DMS53 (cell line): Measurements from ENCODE around the gene SLA2.
"Not testable (repeated sequence)": the region's sequence is repeated elsewhere in the genome, so short reads cannot be mapped to it uniquely, and the experiment has no call there.

ENCODE experiments used
- DNase-seq: peaks from one replicate; lab custom pipeline; 2025; lab: John Stamatoyannopoulos, UW

Gene SLA2, protein sequence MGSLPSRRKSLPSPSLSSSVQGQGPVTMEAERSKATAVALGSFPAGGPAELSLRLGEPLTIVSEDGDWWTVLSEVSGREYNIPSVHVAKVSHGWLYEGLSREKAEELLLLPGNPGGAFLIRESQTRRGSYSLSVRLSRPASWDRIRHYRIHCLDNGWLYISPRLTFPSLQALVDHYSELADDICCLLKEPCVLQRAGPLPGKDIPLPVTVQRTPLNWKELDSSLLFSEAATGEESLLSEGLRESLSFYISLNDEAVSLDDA

DNA sequence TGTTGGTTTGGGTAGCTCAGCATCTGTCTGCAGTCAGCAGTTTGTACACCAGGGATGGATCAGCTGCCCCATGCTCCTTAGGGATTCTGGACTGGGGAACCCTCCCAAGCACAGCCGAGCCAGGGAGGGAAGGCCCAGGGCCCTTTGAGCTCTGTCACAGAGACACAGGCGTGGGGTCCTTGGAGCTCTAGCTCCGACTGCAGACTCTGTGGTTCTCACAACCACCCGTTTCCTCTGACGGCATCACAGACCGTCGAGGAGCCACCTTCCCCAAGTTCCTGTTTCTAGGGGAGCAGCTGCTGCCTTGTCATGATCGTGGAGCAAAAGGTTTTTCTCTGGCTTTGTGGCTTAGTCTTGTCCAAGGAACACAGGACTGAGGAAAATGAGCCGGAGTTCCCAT, at the start of gene SLA2:
SLA2 (minus strand) TSS at position 199 of the 400 bp plus-strand sequence. CDS start 4,861 bp downstream, outside the sequence.
- no peak for DNase-seq

DNA sequence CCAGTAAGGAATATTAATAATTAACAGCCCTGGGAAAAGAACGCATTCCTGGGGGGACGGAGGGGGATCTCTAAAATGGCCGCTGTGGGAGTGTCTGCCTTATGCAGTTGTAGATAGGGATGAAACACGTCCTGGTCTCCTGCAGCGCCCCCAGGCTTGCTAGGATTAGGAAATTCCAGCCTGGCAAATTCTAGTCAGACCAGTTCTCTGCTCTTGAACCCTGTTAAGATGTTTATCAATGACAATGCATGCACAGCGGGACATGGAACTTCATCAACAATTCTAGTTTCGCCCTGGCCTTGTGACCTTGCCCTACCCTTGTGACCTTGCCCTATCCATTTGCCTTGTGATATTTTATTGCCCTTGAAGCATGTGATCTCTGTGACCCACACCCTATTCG, 49.5 kb upstream of the SLA2 start:
- not testable (repeated sequence) for DNase-seq

DNA sequence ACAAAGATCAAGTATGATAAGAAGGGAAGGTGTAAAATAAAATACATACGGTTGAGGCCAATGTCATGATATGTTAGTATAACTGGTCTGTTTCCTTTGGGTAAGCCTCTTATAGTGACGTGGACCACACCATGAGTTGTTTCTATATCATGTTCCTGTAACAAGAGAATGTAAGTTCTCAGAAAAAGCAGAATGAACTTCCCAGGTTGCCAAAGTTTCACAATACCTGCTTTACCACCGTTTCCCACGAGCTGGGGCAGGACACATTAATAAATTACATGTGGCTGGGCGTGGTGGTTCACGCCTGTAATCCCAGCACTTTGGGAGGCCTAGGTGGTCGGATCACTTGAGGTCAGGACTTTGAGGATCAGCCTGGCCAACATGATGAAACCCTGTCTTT, 42.6 kb upstream of the SLA2 start:
- no peak for DNase-seq

DNA sequence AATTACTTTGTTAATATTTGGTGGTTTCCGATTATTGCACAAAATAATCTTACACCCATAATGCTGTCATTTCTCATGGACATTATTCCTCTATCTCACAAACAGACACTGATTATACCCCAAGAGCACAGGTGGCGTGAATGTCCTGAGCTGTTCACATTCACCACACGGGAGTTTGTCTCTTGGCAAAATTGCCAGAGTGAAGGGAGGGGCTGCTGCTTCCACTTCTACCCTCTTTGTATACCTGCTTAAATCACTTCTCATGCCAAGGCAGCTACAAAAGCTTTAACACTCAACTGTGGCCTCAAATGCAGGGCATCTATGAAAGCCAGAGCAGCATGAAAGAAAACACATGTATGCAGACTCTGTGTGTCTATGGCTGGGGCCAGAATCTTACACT, 41.9 kb upstream of the SLA2 start:
- no peak for DNase-seq

DNA sequence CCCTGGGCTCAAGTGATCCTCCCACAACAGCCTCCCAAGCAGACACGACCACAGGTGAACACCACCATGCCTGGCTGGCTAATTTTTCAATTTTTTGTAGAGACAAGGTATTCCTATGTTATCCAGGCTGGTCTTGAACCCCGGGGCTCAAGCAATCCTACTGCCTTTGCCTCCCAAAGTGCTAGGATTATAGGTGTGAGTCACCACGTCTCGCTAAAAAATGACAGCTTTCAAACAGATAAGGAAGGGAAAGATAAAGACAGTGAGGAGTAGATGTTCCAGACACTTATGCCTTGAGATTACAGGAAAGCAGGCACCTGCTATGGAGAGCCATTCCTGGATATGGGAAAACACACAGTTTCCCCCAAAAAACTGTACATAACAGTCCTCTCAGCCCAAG, 40.9 kb upstream of the SLA2 start:
- DNase-seq = no peak

DNA sequence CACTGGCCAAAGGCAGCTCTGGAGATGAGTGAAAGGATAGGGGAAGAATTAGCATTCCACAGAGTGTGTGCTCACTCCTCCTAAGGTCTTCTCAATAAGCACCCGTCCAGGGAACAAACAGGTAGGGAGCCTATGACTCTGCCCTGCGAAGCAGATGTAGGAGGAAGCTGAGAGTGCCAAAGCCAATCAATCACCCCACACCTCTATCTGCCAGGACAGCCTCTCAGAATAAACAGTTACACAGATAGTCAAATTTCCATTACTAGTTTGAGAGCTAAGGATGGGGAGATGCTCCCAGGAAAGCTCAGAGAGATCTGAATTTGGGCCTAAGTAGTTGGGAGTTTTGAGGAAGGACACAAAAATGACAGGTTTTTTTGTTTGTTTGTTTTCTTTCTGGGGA, 40.5 kb upstream of the SLA2 start:
- no peak for DNase-seq

DNA sequence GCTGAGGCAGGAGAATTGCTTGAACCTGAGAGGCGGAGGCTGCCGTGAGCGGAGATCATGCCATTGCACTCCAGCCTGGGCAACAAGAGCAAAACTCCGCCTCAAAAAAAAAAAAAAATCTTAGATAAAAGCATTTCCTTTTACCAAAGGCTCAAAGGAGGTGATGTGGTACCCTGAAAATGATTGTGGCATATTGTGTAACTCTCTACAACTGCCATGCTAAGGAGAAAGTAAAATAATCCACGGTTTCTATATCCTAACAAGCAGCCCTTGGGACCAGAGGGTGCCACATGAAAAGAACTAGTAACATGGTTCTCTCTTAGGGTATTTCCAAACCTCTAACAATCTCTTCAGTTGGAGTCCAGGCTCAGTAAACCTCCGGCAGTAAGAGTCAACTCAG, 38.8 kb upstream of the SLA2 start:
- DNase-seq = no peak

DNA sequence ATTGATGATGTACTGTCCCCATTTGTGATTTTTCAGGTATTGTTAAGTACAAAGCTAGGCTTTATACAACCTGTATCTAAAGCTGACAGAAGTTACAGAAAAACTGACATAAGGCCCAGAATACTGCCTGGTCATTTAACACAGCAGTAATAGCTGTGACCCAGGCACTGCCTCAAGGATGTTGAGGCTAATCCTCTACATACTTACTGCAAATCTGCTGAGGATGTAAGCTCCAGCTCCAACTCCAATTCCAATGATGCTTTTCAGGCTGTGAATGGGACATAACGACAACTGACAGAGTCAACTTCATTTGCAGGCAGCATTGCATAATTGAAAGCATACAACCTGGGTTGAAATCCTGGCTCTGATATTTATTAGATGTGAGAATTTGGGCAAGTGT, 36.3 kb upstream of the SLA2 start:
- DNase-seq = no peak

DNA sequence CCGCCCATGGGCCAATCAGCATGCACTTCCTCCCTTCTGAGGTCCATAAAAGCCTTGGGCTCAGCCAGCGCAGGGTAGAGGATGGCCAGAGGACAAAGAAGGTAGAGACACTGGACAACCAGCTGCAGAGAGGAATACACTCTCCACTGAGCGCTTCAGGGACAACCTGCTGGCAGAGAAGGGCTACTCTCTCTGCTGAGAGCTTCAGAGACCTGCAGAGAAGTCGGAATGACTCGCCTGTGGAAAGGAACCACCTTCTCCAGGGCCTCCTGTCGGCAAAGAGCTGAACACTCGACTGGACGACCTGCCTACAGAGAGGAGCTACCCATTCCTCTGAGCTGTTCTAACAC, 31.4 kb upstream of the SLA2 start:
- no peak for DNase-seq

DNA sequence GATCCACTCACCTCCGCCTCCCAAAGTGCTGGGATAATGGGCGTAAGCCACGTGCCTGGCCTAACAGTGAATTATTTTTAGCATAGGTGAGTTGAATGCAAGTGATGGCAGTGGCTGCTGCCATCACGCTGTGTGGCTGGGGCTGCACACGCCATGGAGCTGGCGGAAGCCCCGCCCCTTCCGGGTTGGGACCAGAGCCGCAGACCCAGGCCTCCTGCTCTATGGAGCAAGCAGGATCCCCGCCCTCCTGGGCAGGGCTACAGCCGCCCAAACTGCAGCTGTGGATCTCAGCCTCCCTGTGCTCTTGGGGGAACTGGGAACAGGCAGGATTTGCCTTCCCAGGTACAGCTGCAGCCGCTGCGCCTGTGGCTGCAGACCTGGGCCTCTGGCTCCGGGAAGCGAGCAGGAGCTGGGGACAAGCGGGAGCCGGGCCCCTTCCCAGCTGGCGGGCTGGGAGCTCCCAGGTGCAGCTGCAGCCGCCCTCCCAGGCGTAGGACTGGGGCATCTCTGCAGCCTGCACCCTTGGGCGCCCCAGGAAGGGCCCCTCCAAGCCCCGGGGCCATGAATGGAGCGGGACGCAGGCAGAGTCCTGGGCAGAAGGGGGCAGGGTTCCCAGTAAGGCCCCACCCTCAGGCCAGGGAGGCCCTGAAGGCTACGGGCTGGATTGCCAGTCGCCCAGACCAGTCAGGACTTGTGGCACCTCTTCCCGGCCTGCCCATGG, 30.9 kb upstream of the SLA2 start:
- no peak for DNase-seq

DNA sequence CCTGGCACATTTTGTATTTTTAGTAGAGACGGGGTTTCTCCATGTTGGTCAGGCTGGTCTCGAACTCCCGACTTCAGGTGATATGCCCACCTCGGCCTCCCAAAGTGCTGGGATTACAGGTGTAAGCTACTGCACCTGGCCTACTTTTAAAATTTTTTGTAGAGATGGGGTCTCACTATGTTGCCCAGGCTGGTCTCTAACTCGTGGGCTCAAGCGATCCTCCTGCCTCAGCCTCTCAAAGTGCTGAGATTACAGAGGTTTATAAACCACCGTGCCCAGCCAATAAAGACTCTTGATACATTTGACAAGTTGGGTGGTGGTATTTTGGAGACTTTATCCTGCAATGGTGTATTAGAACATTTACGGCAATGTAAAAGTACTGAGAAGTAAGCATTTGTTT, 29.5 kb upstream of the SLA2 start:
- DNase-seq = not testable (repeated sequence)

DNA sequence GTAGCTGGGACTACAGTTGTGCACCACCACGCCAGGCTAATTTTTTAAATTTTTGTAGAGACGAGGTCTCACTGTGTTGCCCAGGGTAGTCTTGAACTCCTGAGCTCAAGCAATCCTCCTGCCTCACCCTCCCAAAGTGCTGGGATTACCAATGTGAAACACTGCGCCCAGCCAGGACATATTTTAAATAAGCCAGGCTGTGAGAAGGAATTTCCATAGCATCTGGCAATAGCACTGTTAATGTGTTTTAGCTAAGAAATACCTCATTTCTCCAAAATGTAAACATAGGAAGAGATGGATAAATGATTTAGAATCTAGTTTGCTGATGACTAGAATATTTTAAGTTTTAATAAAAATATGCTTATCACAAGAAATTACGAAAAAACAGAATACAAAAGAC, 27.0 kb upstream of the SLA2 start:
- DNase-seq = no peak

DNA sequence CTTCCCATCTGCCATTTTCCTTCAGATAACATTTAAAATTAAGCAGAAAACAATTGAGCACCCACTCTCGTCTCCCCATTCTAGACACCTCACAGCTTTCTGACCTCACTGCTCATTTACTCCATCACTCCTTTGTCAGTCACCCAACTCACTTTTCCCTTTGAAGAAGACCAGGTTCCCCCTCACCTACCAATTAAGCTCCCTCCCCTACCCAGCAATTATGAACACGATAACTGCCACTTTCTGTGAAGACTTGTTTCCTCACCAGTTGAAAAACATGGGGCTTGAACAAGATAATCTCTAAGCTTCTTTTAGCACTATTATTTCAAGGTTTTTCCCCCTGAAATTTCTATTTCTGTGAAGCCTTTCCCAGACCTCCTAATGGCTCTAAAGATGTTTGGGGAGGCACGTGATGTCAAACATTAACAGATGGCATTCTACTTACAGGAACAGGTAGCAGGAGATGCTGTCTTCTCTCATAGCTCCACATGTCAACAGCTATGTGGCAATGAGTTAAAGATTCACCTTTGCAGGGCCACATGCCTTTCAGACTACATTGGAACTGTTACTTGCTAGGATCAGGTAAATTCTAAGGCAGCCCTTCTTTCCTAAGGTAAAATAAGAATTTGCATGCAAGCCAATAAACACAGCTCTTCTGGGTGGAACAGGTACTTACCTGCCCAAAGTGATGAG, 24.8 kb upstream of the SLA2 start:
- peak; percentile 22 for DNase-seq

DNA sequence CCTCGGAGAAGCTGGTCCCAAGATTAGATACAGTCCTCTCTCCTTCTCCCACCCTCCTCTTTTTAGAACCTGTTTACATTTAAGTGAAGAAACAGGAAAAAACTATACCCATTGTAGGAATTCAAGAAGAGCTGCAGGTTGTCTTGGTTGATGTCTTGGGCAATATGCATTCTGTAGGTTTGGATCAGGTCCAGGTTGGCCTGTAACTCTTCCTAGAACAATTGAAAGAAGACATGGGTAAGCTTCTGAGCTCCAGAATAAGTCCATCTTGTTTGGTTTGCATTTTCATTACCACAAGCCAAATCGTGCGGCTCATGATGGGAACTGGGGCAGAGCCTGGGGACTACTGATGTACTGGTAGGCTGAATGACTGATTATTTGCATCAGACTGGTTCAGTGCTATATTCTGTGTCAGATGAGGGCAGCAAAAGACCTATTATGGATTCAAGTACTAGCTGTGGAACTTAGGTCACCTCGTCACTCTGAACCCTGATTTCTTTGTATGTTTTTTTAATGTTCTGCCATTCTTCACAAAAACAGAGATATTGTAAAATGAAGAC, 20.3 kb upstream of the SLA2 start:
- DNase-seq = peak; percentile 48

DNA sequence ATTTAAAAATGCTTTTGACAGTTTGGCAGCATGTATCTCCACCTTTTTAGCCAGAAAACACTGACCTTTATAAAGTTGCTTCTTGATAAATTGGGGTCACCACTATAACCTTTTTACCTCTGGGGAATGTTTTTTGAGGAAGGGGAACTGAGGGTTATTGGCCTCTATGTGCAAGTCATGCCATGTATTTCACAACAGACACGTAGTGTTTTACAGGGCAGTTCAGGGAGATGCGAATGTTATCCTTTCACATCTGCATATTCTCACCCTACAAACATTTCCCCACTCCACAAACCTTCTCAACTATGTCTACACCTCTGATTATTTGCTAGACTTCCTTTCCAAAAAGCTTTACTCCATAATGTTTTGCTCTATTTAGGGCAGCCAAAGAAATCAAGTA, 17.0 kb upstream of the SLA2 start:
- no peak for DNase-seq

DNA sequence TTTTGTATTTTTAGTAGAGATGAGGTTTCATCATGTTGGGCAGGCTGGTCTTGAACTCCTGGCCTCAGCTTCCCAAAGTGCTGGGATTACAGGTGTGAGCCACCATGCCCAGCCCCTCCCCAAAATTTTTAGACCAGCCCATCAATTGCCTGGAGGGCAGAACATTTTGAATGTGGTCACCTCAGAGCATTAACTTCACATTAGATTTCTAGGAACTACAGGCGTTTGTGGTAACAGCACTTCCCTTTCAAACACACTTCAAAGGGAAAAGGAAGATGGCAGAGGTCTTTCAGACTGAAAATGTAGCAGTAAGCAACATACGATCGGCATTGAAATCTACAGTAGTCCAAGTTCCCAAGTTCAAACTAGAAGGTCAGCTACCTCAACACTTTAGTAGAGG, 12.3 kb upstream of the SLA2 start:
- DNase-seq = no peak

DNA sequence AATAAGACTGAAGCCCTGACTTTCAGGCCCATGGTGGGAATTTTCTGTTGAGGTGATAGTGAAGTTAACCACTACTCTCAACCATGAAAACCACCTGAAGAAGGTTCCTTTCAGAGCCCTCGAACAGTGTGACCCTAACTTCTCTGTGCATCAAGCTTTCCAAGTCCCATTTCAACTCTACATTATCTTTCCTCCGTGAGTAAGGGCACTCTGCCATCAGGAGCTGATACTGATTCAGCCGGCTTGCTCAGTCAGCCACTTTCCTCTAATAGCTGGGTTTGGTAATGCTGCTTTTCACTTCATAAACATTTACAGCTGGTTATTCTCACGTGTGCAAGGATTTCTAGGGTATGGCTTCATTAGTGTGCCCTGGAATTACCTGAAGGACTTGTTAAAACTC, 10.7 kb upstream of the SLA2 start:
- DNase-seq = no peak

DNA sequence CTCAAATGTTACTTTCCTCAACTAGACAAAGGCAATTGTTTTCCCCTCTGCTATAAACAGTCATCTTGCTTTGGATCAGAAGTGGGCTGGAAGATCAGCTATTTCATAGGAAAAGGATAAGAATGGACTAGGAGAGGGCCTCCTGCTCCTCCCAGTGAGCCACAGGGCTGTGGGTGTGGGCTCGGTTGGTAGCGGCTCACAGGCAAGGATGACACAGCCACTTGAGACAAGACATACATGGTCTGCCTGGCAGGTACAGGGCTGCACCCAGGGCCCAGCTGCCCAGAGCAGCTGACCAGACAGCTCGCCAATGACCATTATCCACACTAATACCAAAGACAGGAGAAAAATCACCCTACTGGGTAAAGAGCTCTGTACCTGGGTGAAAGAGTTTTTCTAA, 9.0 kb upstream of the SLA2 start:
- peak; percentile 81 for DNase-seq

DNA sequence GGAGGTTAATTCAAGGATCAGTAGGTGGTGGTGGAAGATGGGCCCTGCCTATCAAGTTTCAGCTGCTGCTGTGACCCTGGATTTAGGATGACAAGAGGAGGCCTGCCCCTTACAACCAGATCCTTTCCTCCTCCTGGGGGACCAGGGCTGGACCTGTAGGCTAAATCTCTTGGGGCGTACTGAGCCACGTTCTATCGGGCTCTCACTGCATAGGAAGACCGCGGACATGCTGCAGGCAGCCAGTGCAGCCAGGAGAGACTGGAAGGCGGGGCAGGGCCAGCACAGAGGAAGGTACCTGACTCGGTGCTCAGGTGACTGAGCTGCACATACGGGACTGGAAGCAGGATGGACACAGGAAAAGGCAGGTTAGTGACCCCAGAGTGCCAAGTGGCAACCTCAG, 8.5 kb upstream of the SLA2 start:
- no peak for DNase-seq

DNA sequence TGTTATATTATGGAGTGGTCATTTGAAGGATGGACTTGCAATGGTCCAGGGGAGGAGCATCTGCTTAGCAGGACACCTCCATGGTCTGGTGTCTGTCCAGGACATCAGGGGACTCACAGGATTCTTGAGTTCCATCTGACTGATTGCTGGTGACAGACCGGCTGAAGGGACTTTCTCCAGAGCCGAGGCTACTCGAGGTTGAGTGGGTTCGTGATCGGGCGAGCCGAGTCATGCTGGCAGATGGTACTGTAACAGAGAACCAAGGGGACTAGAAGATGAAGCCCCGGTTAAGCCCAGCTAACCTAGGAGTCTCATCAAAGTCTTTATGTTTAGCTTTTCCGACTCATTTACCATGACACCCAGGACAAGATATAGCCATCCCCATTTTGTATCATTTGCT, 7.5 kb upstream of the SLA2 start:
- no peak for DNase-seq

DNA sequence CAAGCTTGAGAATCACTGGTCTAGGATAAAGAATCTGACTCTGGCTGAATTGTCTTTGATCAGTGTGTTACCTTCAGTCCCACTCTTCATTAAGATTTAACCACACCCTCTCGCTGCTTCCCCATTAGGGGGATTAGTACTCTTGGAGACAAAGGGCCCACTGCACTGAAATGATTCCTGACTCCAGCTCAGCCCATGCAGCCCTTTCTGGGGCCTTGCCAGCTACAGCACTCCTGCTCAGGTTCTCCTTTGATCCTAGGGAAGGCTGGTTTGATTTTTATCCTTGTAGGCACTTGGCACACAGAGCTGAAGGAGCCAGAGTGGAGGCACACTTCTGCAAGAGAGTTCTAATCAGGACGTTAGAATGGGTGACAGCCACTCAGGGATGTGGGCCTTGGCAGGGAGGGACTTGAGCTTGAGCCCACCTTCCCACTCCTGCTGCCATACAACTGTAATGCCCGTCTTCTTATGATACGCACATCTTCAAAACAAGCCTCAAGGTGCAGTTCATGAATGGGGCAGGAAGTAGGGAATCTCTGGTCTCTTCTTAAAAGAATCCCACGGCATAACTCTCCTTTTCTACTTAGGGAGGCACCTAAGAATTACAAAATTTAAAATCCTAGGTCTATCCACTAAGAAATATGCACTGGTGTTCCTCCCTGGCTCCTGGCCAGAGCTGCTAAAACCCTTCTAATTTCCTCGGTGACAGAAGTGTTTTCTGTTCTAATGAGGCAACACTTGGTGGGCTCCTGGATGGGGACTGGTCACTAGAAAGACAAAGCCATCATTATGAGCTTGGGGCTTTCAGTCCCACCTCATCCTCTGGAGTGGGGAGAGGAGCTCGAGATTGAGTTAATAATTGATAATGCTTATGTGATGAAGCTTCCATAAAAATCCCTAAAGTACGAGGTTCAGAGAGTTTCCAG, 1.5 kb upstream of the SLA2 start:
- DNase-seq = no peak

DNA sequence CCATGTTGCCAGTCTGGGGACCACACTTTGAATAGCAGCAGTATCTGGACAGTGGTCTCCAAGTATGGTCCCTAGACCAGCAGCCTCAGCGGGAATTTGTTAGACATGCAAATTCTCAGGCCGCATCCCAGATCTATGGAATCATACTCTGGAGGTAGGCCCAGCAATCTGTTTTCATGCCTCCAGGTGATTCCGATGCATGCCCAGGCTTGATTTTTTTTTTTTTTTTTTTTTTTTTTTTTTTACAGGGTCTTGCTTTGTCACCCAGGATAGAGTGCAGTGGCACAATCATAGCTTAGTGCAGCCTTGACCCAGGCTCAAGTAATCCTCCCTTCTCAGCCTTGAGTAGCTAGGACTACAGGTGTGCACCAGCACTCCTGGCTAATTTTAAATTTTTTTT, 682 bp upstream of the SLA2 start:
- no peak for DNase-seq
